DND-41 (cell line): Measurements from ENCODE around the gene AP1M2.

Experiments used
- ATAC-seq: fragments of 200-7000 bp; cut with Tn5 transposase; 3 replicates; pipeline ENCODE4 v1.9.1; 2021; ENCODE audit warnings: low read depth; ENCODE audit not compliant: insufficient read depth
- DNase-seq: peaks from one replicate; pipeline ENCODE4 v3.0.0-alpha.2; 2020
- H2AFZ ChIP-seq: 2 replicates; pipeline ENCODE4 v1.6.0; 2012; ENCODE audit warnings: low read depth, low read length
- H3K27ac ChIP-seq: 2 replicates; pipeline ENCODE4 v1.5.1; 2012; ENCODE audit warnings: low read length, inconsistent platforms
- H3K27me3 ChIP-seq: fragments of 200-600 bp; sonication (generic); 2 replicates; pipeline ENCODE4 v1.6.0; 2012; ENCODE audit warnings: low read length, mild to moderate bottlenecking, inconsistent platforms; ENCODE audit not compliant: insufficient read depth, poor library complexity
- H3K36me3 ChIP-seq: 2 replicates; pipeline ENCODE4 v1.5.1; 2012; ENCODE audit warnings: low read length, inconsistent platforms; ENCODE audit not compliant: insufficient read depth
- H3K4me1 ChIP-seq: 2 replicates; pipeline ENCODE4 v1.5.1; 2012; ENCODE audit warnings: mild to moderate bottlenecking, low read length; ENCODE audit not compliant: insufficient read depth
- H3K4me2 ChIP-seq: 2 replicates; pipeline ENCODE4 v1.6.0; 2012; ENCODE audit warnings: mild to moderate bottlenecking, moderate library complexity, low read length, inconsistent platforms; ENCODE audit not compliant: insufficient read depth
- H3K4me3 ChIP-seq, 2 experiments: fragments of 200-600 bp in 1 of 2; shearing (Covaris generic) in 1 of 2; 2 replicates each; pipeline ENCODE4 v1.5.1; 2012 to 2016; ENCODE audit warnings: inconsistent platforms in 2 of 2, low read length in 2 of 2, mild to moderate bottlenecking in 2 of 2, low read depth in 1 of 2, moderate library complexity in 1 of 2
- H3K79me2 ChIP-seq: 2 replicates; pipeline ENCODE4 v1.6.0; 2012; ENCODE audit warnings: low read length, inconsistent platforms; ENCODE audit not compliant: insufficient read depth
- H3K9ac ChIP-seq: 2 replicates; pipeline ENCODE4 v1.6.0; 2012; ENCODE audit warnings: low read depth, mild to moderate bottlenecking, inconsistent platforms, low read length, moderate library complexity
- H3K9me3 ChIP-seq: 2 replicates; pipeline ENCODE4 v1.5.1; 2012; ENCODE audit warnings: low read length, moderate library complexity, mild to moderate bottlenecking, inconsistent platforms; ENCODE audit not compliant: insufficient read depth, severe bottlenecking
- H4K20me1 ChIP-seq: 2 replicates; pipeline ENCODE4 v1.6.0; 2012; ENCODE audit warnings: low read length; ENCODE audit not compliant: insufficient read depth
- CTCF ChIP-seq: IDR thresholded peaks from 2 replicates; pipeline ENCODE4 v1.5.1; 2012; ENCODE audit warnings: borderline replicate concordance, low read length, moderate library complexity, mild to moderate bottlenecking; ENCODE audit not compliant: poor library complexity, severe bottlenecking; ENCODE audit errors: extremely low read depth
- EZH2 ChIP-seq: IDR thresholded peaks from 3 replicates; pipeline ENCODE4 v1.6.1; 2012; ENCODE audit warnings: borderline replicate concordance, low read depth, mild to moderate bottlenecking, moderate library complexity, low read length, inconsistent platforms; ENCODE audit not compliant: severe bottlenecking

AP1M2 gene

GRCh38 chr19:10587022-10587838 is at the start of gene AP1M2:
Gene AP1M2 (minus strand): TSS chr19:10587312. CDS start chr19:10587231, 81 bp downstream.
- Histone ChIP-seq H4K20me1 (no peaks in the 10 kb centered on the region), H3K27me3 (no peaks in the 10 kb centered on the region), H3K9me3 (no peaks in the 10 kb centered on the region), H3K4me2 (no peak within 1 kb of the TSS), H3K4me3 (no peak within 1 kb of the TSS), H3K4me1 (no peaks in the 10 kb centered on the region), H3K27ac (no peak within 1 kb of the TSS), H3K9ac (no peak within 1 kb of the TSS), H3K36me3 (no peaks in the 10 kb centered on the region), H2AFZ (no peak within 1 kb of the TSS), H3K79me2 (no peaks in the 10 kb centered on the region)
- ATAC-seq = no peak
- TF ChIP-seq EZH2 = no peak
- no peak for TF ChIP-seq CTCF
- no peak for DNase-seq

- no peak for ATAC-seq
- Histone ChIP-seq H3K27ac (no peak overlapping the region), H3K4me1 (no peaks in the 10 kb centered on the region), H2AFZ (no peak overlapping the region), H3K27me3 (no peaks in the 10 kb centered on the region), H3K9me3 (no peaks in the 10 kb centered on the region), H4K20me1 (peaks cover 5% of the 10 kb centered on the region; the same call in 1 of the 2 replicates), H3K4me3 (no peak overlapping the region), H3K9ac (no peak overlapping the region), H3K36me3 (peaks cover 71% of the 10 kb centered on the region), H3K4me2 (no peak overlapping the region), H3K79me2 (no peaks in the 10 kb centered on the region)
- TF ChIP-seq CTCF (no peak), EZH2 (no peak)
- no peak for DNase-seq
Measured at GRCh38 chr19:10636304-10636972, 49.3 kb upstream of the AP1M2 start.

GRCh38 chr19:10634963-10635362 is 47.9 kb upstream of the AP1M2 start:
- H3K36me3 ChIP-seq = peaks cover 69% of the 10 kb centered on the region
- H3K27me3 ChIP-seq = no peaks in the 10 kb centered on the region
- H3K79me2 ChIP-seq = no peaks in the 10 kb centered on the region
- no peak overlapping the region for H3K27ac ChIP-seq
- H3K9ac ChIP-seq = no peak overlapping the region
- no peak overlapping the region for H3K4me2 ChIP-seq
- ATAC-seq (no peak; the same call in 2 of the 3 replicates), DNase-seq (no peak)
- H3K4me1 ChIP-seq = no peaks in the 10 kb centered on the region
- peaks cover 5% of the 10 kb centered on the region; the same call in 1 of the 2 replicates for H4K20me1 ChIP-seq
- no peak overlapping the region for H3K4me3 ChIP-seq
- H2AFZ ChIP-seq = no peak overlapping the region
- H3K9me3 ChIP-seq = no peaks in the 10 kb centered on the region
- no peak for TF ChIP-seq CTCF
- TF ChIP-seq EZH2 = no peak
